Liver (tissue), 9 donors: ENCODE results near the gene GALNT17. TPM values are rescaled to one million over a fixed set of nuclear protein-coding genes. Genes with fewer than 3 reads are reported as not detected.

ENCODE experiments used
- DNase-seq: peaks from one replicate; pipeline ENCODE4 v3.0.0-alpha.2; 2017; ENCODE audit warnings: low spot score
- H3K27ac ChIP-seq, 2 donors: one replicate each; pipeline ENCODE4 v1.7.0; 2013; ENCODE audit warnings: inconsistent platforms in 2 of 2, low read length in 2 of 2, control low read depth in 1 of 2, low read depth in 1 of 2, mild to moderate bottlenecking in 1 of 2
- H3K27me3 ChIP-seq, 4 donors: one replicate each; pipeline versions ENCODE4 v1.6.1 to v1.7.0; 2013; ENCODE audit warnings: low read length in 3 of 4, inconsistent platforms in 1 of 4, mild to moderate bottlenecking in 1 of 4, moderate library complexity in 1 of 4; ENCODE audit not compliant: control insufficient read depth in 4 of 4, insufficient read depth in 4 of 4
- H3K36me3 ChIP-seq, 4 donors: one replicate each; pipeline versions ENCODE4 v1.6.1 to v1.7.0; 2013; ENCODE audit warnings: low read length in 3 of 4, mild to moderate bottlenecking in 3 of 4, low read depth in 1 of 4, moderate library complexity in 1 of 4; ENCODE audit not compliant: control insufficient read depth in 4 of 4, insufficient read depth in 3 of 4
- H3K4me1 ChIP-seq, 4 donors: one replicate each; pipeline versions ENCODE4 v1.6.1 to v1.7.0; 2013; ENCODE audit warnings: low read length in 3 of 4, mild to moderate bottlenecking in 3 of 4, moderate library complexity in 1 of 4; ENCODE audit not compliant: control insufficient read depth in 4 of 4, insufficient read depth in 4 of 4
- H3K4me3 ChIP-seq, 3 donors: one replicate each; pipeline versions ENCODE4 v1.6.1 to v1.7.0; 2013; ENCODE audit warnings: low read length in 3 of 3, control low read depth in 1 of 3, low read depth in 1 of 3, mild to moderate bottlenecking in 1 of 3
- H3K9ac ChIP-seq, 2 donors: one replicate each; pipeline ENCODE4 v1.7.0; 2013; ENCODE audit warnings: low read length in 2 of 2, mild to moderate bottlenecking in 2 of 2, moderate library complexity in 2 of 2, control low read depth in 1 of 2, low read depth in 1 of 2
- H3K9me3 ChIP-seq, 4 donors: one replicate each; pipeline versions ENCODE4 v1.6.1 to v1.7.0; 2013; ENCODE audit warnings: low read length in 3 of 4; ENCODE audit not compliant: control insufficient read depth in 4 of 4
- ATF3 ChIP-seq: IDR thresholded peaks from 2 replicates; pipeline ENCODE4 v1.6.1; 2016; ENCODE audit warnings: antibody characterized with exemption
- CTCF ChIP-seq: fragments of 150-350 bp; IDR thresholded peaks from 2 replicates; pipeline ENCODE4 v1.5.1; 2017; ENCODE audit warnings: improper control_type of control experiment, low read depth, low read length; ENCODE audit not compliant: missing input control
- EGR1 ChIP-seq, 2 donors: IDR thresholded peaks; 2 replicates each; pipeline ENCODE4 v1.6.1; 2016 to 2018; ENCODE audit warnings: antibody characterized with exemption in 2 of 2, low read depth in 2 of 2
- FOXA1 ChIP-seq: IDR thresholded peaks from 2 replicates; pipeline ENCODE4 v1.6.1; 2016; ENCODE audit warnings: antibody characterized with exemption
- FOXA2 ChIP-seq: IDR thresholded peaks from 2 replicates; pipeline ENCODE4 v1.6.1; 2016; ENCODE audit warnings: antibody characterized with exemption
- GABPA ChIP-seq, 2 donors: IDR thresholded peaks in 1 of 2; conservative IDR thresholded peaks in 1 of 2; 2 replicates each; pipeline ENCODE4 v1.6.1; 2016; ENCODE audit warnings: antibody characterized with exemption in 2 of 2, mild to moderate bottlenecking in 1 of 2, moderate library complexity in 1 of 2
- HNF4A ChIP-seq, 2 donors: conservative IDR thresholded peaks; 2 replicates each; pipeline ENCODE4 v1.6.1; 2016; ENCODE audit warnings: antibody characterized with exemption in 2 of 2, mild to moderate bottlenecking in 2 of 2
- HNF4G ChIP-seq: IDR thresholded peaks from 2 replicates; pipeline ENCODE4 v1.6.1; 2016; ENCODE audit warnings: antibody characterized with exemption
- JUND ChIP-seq, 2 donors: IDR thresholded peaks; 2 replicates each; pipeline ENCODE4 v1.6.1; 2016; ENCODE audit warnings: antibody characterized with exemption in 2 of 2
- NR2F2 ChIP-seq: IDR thresholded peaks from 2 replicates; pipeline ENCODE4 v1.6.1; 2016; ENCODE audit warnings: antibody characterized with exemption
- RAD21 ChIP-seq, 2 donors: IDR thresholded peaks; 2 replicates each; pipeline ENCODE4 v1.6.1; 2016; ENCODE audit warnings: antibody characterized with exemption in 2 of 2, mild to moderate bottlenecking in 2 of 2
- REST ChIP-seq: IDR thresholded peaks from 2 replicates; pipeline ENCODE4 v1.6.1; 2016; ENCODE audit warnings: antibody characterized with exemption, mild to moderate bottlenecking
- RXRA ChIP-seq, 2 donors: IDR thresholded peaks; 2 replicates each; pipeline ENCODE4 v1.6.1; 2017 to 2018; ENCODE audit warnings: antibody characterized with exemption in 2 of 2, mild to moderate bottlenecking in 1 of 2
- SP1 ChIP-seq: IDR thresholded peaks from 2 replicates; pipeline ENCODE4 v1.6.1; 2018; ENCODE audit warnings: antibody characterized with exemption, mild to moderate bottlenecking
- TAF1 ChIP-seq: conservative IDR thresholded peaks from 2 replicates; pipeline ENCODE4 v1.6.1; 2016; ENCODE audit warnings: antibody characterized with exemption, mild to moderate bottlenecking
- YY1 ChIP-seq: IDR thresholded peaks from 2 replicates; pipeline ENCODE4 v1.6.1; 2016; ENCODE audit warnings: antibody characterized with exemption, mild to moderate bottlenecking
- ZBTB33 ChIP-seq: IDR thresholded peaks from 2 replicates; pipeline ENCODE4 v1.6.1; 2016; ENCODE audit warnings: antibody characterized with exemption
- WGBS: extraction: QIAGEN DNeasy Blood & Tissue Kit; methylation state at CpG from one replicate; pipeline ENCODE4 v1.1.7; 2013; 5-methylcytosine and 5-hydroxymethylcytosine counted together
- polyA plus RNA-seq, 2 donors: library from polyadenylated mRNA; stranded (reverse) in 1 of 2; unstranded in 1 of 2; fragments of 200-250 nt in 1 of 2; fragments of >200 nt in 1 of 2; fragmentation: Nextera tagmentation in 1 of 2; extraction: Ambion mirVana in 1 of 2; gene quantifications; one replicate each; pipeline versions ENCODE4 v1.2.1 to v1.2.3, GENCODE V29; 2013 to 2015
- total RNA-seq, 2 donors: library from RNA; depleted of rRNA; stranded (reverse); fragments of >200 nt; gene quantifications; one replicate each; pipeline ENCODE4 v1.2.3, GENCODE V29; 2014
- TF ChIP-seq, protein P1 (sequence below): IDR thresholded peaks from 2 replicates; pipeline ENCODE4 v1.6.1; 2016; ENCODE audit warnings: antibody characterized with exemption
- donor health status: healthy.
- donor health status: healthy.
- donor health status: healthy.
- donor health status: healthy.
- donor health status: healthy.

Gene GALNT17
- total and polyA plus RNA-seq, 4 donors = 0.10 to 0.42 (median 0.37) TPM; not detected in 1

DNA sequence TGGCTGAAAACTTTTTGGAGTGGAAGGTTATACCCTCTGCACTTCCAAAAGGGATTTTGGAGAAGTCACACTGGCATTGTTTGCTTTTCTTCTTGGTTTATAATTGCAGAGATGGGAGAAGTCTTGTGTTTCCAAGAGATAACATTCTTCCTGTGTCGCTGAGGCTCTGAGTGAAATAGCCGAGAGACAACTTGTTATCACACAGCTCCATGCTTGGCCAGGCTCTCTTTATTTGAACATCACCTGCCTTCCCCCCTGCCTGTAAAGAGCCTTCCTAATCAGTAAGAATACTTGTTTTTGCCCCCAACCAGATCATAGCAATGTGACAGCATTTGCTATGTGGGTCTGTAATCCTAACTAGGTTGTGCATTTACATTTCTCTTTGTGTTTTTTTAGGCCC is 270.7 kb downstream of the GALNT17 start:
- Histone ChIP-seq H3K27ac (no peak overlapping the region), H3K9ac (no peak overlapping the region), H3K4me1 (no peaks in the 10 kb centered on the region), H3K4me3 (no peak overlapping the region), H3K27me3 (no peaks in the 10 kb centered on the region), H3K9me3 (peaks cover 0 to 4% (median 0%) of the 10 kb centered on the region in 4 donors), H3K36me3 (no peaks in the 10 kb centered on the region)
- no peak for DNase-seq
- 28% methylated on average over 2 of the region's 2 CpGs for WGBS
- TF ChIP-seq CTCF (no peak), RAD21 (IDR thresholded peaks at IDR 0.05) (no peak), SP1 (no peak), YY1 (no peak), TAF1 (no peak), RXRA (IDR thresholded peaks at IDR 0.05) (no peak), FOXA1 (no peak), REST (no peak), JUND (IDR thresholded peaks at IDR 0.05) (no peak), FOXA2 (no peak), ZBTB33 (no peak), ATF3 (no peak), HNF4G (no peak), EGR1 (IDR thresholded peaks at IDR 0.05; ENCODE audit: low read depth in 2 of 2) (no peak), GABPA (IDR thresholded peaks at IDR 0.05 in 1 of 2, conservative IDR thresholded peaks at IDR 0.05 in 1 of 2) (no peak), HNF4A (conservative IDR thresholded peaks at IDR 0.05) (no peak), NR2F2 (no peak)
- TF ChIP-seq, protein P1, sequence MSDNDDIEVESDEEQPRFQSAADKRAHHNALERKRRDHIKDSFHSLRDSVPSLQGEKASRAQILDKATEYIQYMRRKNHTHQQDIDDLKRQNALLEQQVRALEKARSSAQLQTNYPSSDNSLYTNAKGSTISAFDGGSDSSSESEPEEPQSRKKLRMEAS = no peak
